Dendritic cell treated with granulocyte-macrophage colony-stimulating factor and Interleukin-4, amounts not matched to agents 40 ng/mL and 50 ng/mL, for 4 days (primary cell): ENCODE data around the gene FGF10.

Experiments used
- H3K27ac Mint-ChIP-seq: one replicate; pipeline ENCODE4 v1.8.0; 2022; ENCODE audit warnings: mild to moderate bottlenecking, mixed read lengths
- H3K27me3 Mint-ChIP-seq: one replicate; pipeline ENCODE4 v1.8.0; 2022; ENCODE audit warnings: mild to moderate bottlenecking, mixed read lengths
- H3K36me3 Mint-ChIP-seq: one replicate; pipeline ENCODE4 v1.8.0; 2022; ENCODE audit warnings: low read depth, mixed read lengths
- H3K4me1 Mint-ChIP-seq: one replicate; pipeline ENCODE4 v1.8.0; 2022; ENCODE audit warnings: low read depth, mixed read lengths
- H3K4me3 Mint-ChIP-seq: one replicate; pipeline ENCODE4 v1.8.0; 2022; ENCODE audit warnings: mild to moderate bottlenecking, moderate library complexity, mixed read lengths
- H3K9me3 Mint-ChIP-seq: one replicate; pipeline ENCODE4 v1.8.0; 2022; ENCODE audit warnings: mixed read lengths
- intact Hi-C: fragments of 100-400 bp; cut with micrococcal nuclease; formaldehyde crosslinking; loops from one replicate; pipeline ENCODE4 v1.15.0; 2022

FGF10 gene

GRCh38 chr5:44331471-44332050 lies 57.7 kb downstream of the FGF10 start:
- Mint-ChIP-seq H3K27ac (no peak overlapping the region), H3K4me1 (no peaks in the 10 kb centered on the region), H3K36me3 (no peaks in the 10 kb centered on the region), H3K9me3 (no peaks in the 10 kb centered on the region), H3K27me3 (no peaks in the 10 kb centered on the region), H3K4me3 (no peak overlapping the region)
- intact Hi-C loops: no loop called here

- Mint-ChIP-seq H3K27ac (no peak overlapping the region), H3K4me3 (no peak overlapping the region), H3K36me3 (no peaks in the 10 kb centered on the region), H3K4me1 (no peaks in the 10 kb centered on the region), H3K27me3 (no peaks in the 10 kb centered on the region), H3K9me3 (no peaks in the 10 kb centered on the region)
- intact Hi-C loops: no loop called here
These were observed 59.5 kb downstream of the FGF10 start for GRCh38 chr5:44329716-44330115.

GRCh38 chr5:44321144-44321725 lies 68.0 kb downstream of the FGF10 start:
- Mint-ChIP-seq H3K27ac (no peak overlapping the region), H3K9me3 (no peaks in the 10 kb centered on the region), H3K27me3 (no peaks in the 10 kb centered on the region), H3K4me1 (no peaks in the 10 kb centered on the region), H3K36me3 (no peaks in the 10 kb centered on the region), H3K4me3 (no peak overlapping the region)
- intact Hi-C loops: no loop called here

- intact Hi-C loops: no loop called here
- no peaks in the 10 kb centered on the region for H3K4me1 Mint-ChIP-seq
- H3K4me3 Mint-ChIP-seq: no peak overlapping the region
- H3K36me3 Mint-ChIP-seq: no peaks in the 10 kb centered on the region
- no peaks in the 10 kb centered on the region for H3K9me3 Mint-ChIP-seq
- no peak overlapping the region for H3K27ac Mint-ChIP-seq
- no peaks in the 10 kb centered on the region for H3K27me3 Mint-ChIP-seq
These were observed 69.0 kb downstream of the FGF10 start for GRCh38 chr5:44320188-44320587.

- Mint-ChIP-seq H3K9me3 (no peaks in the 10 kb centered on the region), H3K4me1 (no peaks in the 10 kb centered on the region), H3K36me3 (no peaks in the 10 kb centered on the region), H3K27me3 (no peaks in the 10 kb centered on the region), H3K4me3 (no peak overlapping the region), H3K27ac (no peak overlapping the region)
- intact Hi-C loops: no loop called here
These were observed 70.3 kb downstream of the FGF10 start for GRCh38 chr5:44318883-44319282.

GRCh38 chr5:44312374-44312773 lies 76.8 kb downstream of the FGF10 start:
- Mint-ChIP-seq H3K4me1 (no peaks in the 10 kb centered on the region), H3K9me3 (no peaks in the 10 kb centered on the region)
- intact Hi-C loops: no loop called here

GRCh38 chr5:44300551-44300950 lies 88.7 kb downstream of the FGF10 start:
- Mint-ChIP-seq H3K4me1 (no peaks in the 10 kb centered on the region), H3K27ac (no peak overlapping the region), H3K9me3 (peaks cover 8% of the 10 kb centered on the region), H3K4me3 (no peak overlapping the region), H3K36me3 (no peaks in the 10 kb centered on the region), H3K27me3 (no peaks in the 10 kb centered on the region)
- intact Hi-C loops: no loop called here

More at GRCh38 chr5:44312374-44312773, 76.8 kb downstream of the FGF10 start:
- Mint-ChIP-seq H3K27me3 (no peaks in the 10 kb centered on the region), H3K36me3 (no peaks in the 10 kb centered on the region), H3K4me3 (no peak overlapping the region), H3K27ac (no peak overlapping the region)

- no peak overlapping the region for H3K27ac Mint-ChIP-seq
- intact Hi-C loops: no loop called here
- H3K27me3 Mint-ChIP-seq: no peaks in the 10 kb centered on the region
- H3K4me3 Mint-ChIP-seq: no peak overlapping the region
- H3K4me1 Mint-ChIP-seq: no peaks in the 10 kb centered on the region
- H3K36me3 Mint-ChIP-seq: no peaks in the 10 kb centered on the region
- peaks cover 8% of the 10 kb centered on the region for H3K9me3 Mint-ChIP-seq
These were observed 89.8 kb downstream of the FGF10 start for GRCh38 chr5:44299394-44299793.

- peaks cover 5% of the 10 kb centered on the region for H3K9me3 Mint-ChIP-seq
- no peak overlapping the region for H3K27ac Mint-ChIP-seq
- no peaks in the 10 kb centered on the region for H3K27me3 Mint-ChIP-seq
- no peaks in the 10 kb centered on the region for H3K36me3 Mint-ChIP-seq
- H3K4me3 Mint-ChIP-seq: no peak overlapping the region
- no peaks in the 10 kb centered on the region for H3K4me1 Mint-ChIP-seq
- intact Hi-C loops: no loop called here
These were observed 94.7 kb downstream of the FGF10 start for GRCh38 chr5:44294516-44294915.

GRCh38 chr5:44292736-44293135 lies 96.5 kb downstream of the FGF10 start:
- intact Hi-C loops: no loop called here
- H3K27ac Mint-ChIP-seq: no peak overlapping the region
- no peaks in the 10 kb centered on the region for H3K36me3 Mint-ChIP-seq
- no peaks in the 10 kb centered on the region for H3K4me1 Mint-ChIP-seq
- no peaks in the 10 kb centered on the region for H3K27me3 Mint-ChIP-seq
- H3K4me3 Mint-ChIP-seq: no peak overlapping the region
- H3K9me3 Mint-ChIP-seq: peaks cover 11% of the 10 kb centered on the region

- Mint-ChIP-seq H3K4me1 (no peaks in the 10 kb centered on the region), H3K36me3 (no peaks in the 10 kb centered on the region), H3K27ac (no peak overlapping the region), H3K9me3 (no peaks in the 10 kb centered on the region), H3K27me3 (no peaks in the 10 kb centered on the region), H3K4me3 (no peak overlapping the region)
- intact Hi-C loops: no loop called here
These were observed 110.8 kb downstream of the FGF10 start for GRCh38 chr5:44278469-44278868.

- H3K4me3 Mint-ChIP-seq: no peak overlapping the region
- no peaks in the 10 kb centered on the region for H3K4me1 Mint-ChIP-seq
- H3K9me3 Mint-ChIP-seq: no peaks in the 10 kb centered on the region
- H3K36me3 Mint-ChIP-seq: no peaks in the 10 kb centered on the region
- intact Hi-C loops: no loop called here
- no peak overlapping the region for H3K27ac Mint-ChIP-seq
- H3K27me3 Mint-ChIP-seq: no peaks in the 10 kb centered on the region
These were observed 113.3 kb downstream of the FGF10 start for GRCh38 chr5:44275908-44276307.

- H3K36me3 Mint-ChIP-seq: no peaks in the 10 kb centered on the region
- H3K4me3 Mint-ChIP-seq: no peak overlapping the region
- H3K4me1 Mint-ChIP-seq: no peaks in the 10 kb centered on the region
- intact Hi-C loops: no loop called here
- no peaks in the 10 kb centered on the region for H3K27me3 Mint-ChIP-seq
- H3K9me3 Mint-ChIP-seq: no peaks in the 10 kb centered on the region
- H3K27ac Mint-ChIP-seq: no peak overlapping the region
These were observed 113.9 kb downstream of the FGF10 start for GRCh38 chr5:44275329-44275728.

GRCh38 chr5:44267909-44268308 lies 121.3 kb downstream of the FGF10 start:
- Mint-ChIP-seq H3K4me1 (no peaks in the 10 kb centered on the region), H3K36me3 (no peaks in the 10 kb centered on the region), H3K4me3 (no peak overlapping the region), H3K27ac (no peak overlapping the region), H3K27me3 (no peaks in the 10 kb centered on the region), H3K9me3 (no peaks in the 10 kb centered on the region)
- intact Hi-C loops: no loop called here

- Mint-ChIP-seq H3K36me3 (no peaks in the 10 kb centered on the region), H3K27me3 (no peaks in the 10 kb centered on the region), H3K9me3 (no peaks in the 10 kb centered on the region), H3K27ac (no peak overlapping the region), H3K4me3 (no peak overlapping the region), H3K4me1 (no peaks in the 10 kb centered on the region)
- intact Hi-C loops: no loop called here
These were observed 122.2 kb downstream of the FGF10 start for GRCh38 chr5:44266882-44267576.
